OCI-LY3 (cell line): Measurements from ENCODE around the gene CACNA2D2.

Experiments
- H2AFZ ChIP-seq: fragments of 200-600, 300-600 bp; shearing (Covaris generic); 2 replicates; pipeline ENCODE4 v1.6.0; 2014; ENCODE audit warnings: antibody characterized with exemption, low read depth, low read length
- H3K27ac ChIP-seq: fragments of 200-600, 300-600 bp; sonication (generic); 2 replicates; pipeline ENCODE4 v1.5.1; 2014; ENCODE audit warnings: mild to moderate bottlenecking, low read length, moderate library complexity, mixed read lengths
- H3K27me3 ChIP-seq: fragments of 200-600, 300-600 bp; sonication (generic); 2 replicates; pipeline ENCODE4 v1.6.1; 2014; ENCODE audit warnings: low read depth, low read length, mixed read lengths
- H3K36me3 ChIP-seq: fragments of 200-600, 300-600 bp; sonication (generic); replicated peaks from 2 replicates; pipeline ENCODE3; 2014; ENCODE audit warnings: low read depth, low read length, mixed read lengths
- H3K4me1 ChIP-seq: fragments of 300-600, 200-600 bp; sonication (generic); 2 replicates; pipeline ENCODE4 v1.6.1; 2014; ENCODE audit warnings: low read length, mixed read lengths
- H3K4me2 ChIP-seq: fragments of 200-600, 300-600 bp; sonication (generic); 2 replicates; pipeline ENCODE4 v1.6.1; 2014; ENCODE audit warnings: low read length, mixed read lengths
- H3K4me3 ChIP-seq: fragments of 300-600, 200-600 bp; sonication (generic); 2 replicates; pipeline ENCODE4 v1.5.1; 2014; ENCODE audit warnings: antibody characterized with exemption, mild to moderate bottlenecking, low read length, moderate library complexity
- H3K79me2 ChIP-seq: fragments of 300-600, 200-600 bp; shearing (Covaris generic); 2 replicates; pipeline ENCODE4 v1.6.1; 2014; ENCODE audit warnings: mild to moderate bottlenecking, low read length, mixed read lengths
- H3K9ac ChIP-seq: fragments of 300-600, 200-600 bp; shearing (Covaris generic); 2 replicates; pipeline ENCODE4 v1.6.0; 2014; ENCODE audit warnings: mild to moderate bottlenecking, low read length, moderate library complexity
- H3K9me3 ChIP-seq: fragments of 200-600, 300-600 bp; shearing (Covaris generic); 2 replicates; pipeline ENCODE4 v1.6.1; 2014; ENCODE audit warnings: low read length, mixed read lengths; ENCODE audit not compliant: insufficient read depth
- H4K20me1 ChIP-seq: fragments of 200-600, 300-600 bp; sonication (generic); 2 replicates; pipeline ENCODE4 v1.6.1; 2016; ENCODE audit warnings: low read length, mixed read lengths; ENCODE audit not compliant: insufficient read depth
- CTCF ChIP-seq: fragments of 200-600, 300-600 bp; sonication (generic); IDR thresholded peaks from 2 replicates; pipeline ENCODE4 v1.5.1; 2014; ENCODE audit warnings: antibody characterized with exemption, low read length, low read depth
- EZH2phosphoT487 ChIP-seq: fragments of 200-600 bp; shearing (Covaris generic); IDR thresholded peaks from 2 replicates; pipeline ENCODE4 v1.6.1; 2018; ENCODE audit warnings: antibody characterized with exemption, mixed run types, low read depth

CACNA2D2 gene

GRCh38 chr3:50551054-50551659 is 47.7 kb upstream of the CACNA2D2 start:
- Histone ChIP-seq H3K4me2 (no peak overlapping the region), H4K20me1 (no peaks in the 10 kb centered on the region), H2AFZ (no peak overlapping the region), H3K36me3 (no peaks in the 10 kb centered on the region), H3K4me1 (peaks cover 8% of the 10 kb centered on the region), H3K27me3 (peaks cover 4% of the 10 kb centered on the region; the same call in 1 of the 2 replicates), H3K9ac (no peak overlapping the region), H3K4me3 (no peak overlapping the region), H3K9me3 (no peaks in the 10 kb centered on the region), H3K27ac (no peak overlapping the region), H3K79me2 (no peaks in the 10 kb centered on the region)
- TF ChIP-seq CTCF (no peak), EZH2phosphoT487 (no peak)

GRCh38 chr3:50550079-50550736 is 46.8 kb upstream of the CACNA2D2 start:
- Histone ChIP-seq H3K4me1 (peaks cover 8% of the 10 kb centered on the region), H3K79me2 (no peaks in the 10 kb centered on the region), H3K4me3 (no peak overlapping the region), H3K4me2 (no peak overlapping the region), H3K9ac (no peak overlapping the region), H3K27ac (no peak overlapping the region), H3K36me3 (no peaks in the 10 kb centered on the region), H2AFZ (no peak overlapping the region), H4K20me1 (no peaks in the 10 kb centered on the region), H3K27me3 (peaks cover 7% of the 10 kb centered on the region; the same call in 1 of the 2 replicates), H3K9me3 (no peaks in the 10 kb centered on the region)
- TF ChIP-seq EZH2phosphoT487 = no peak
- peak; percentile 72 for TF ChIP-seq CTCF

GRCh38 chr3:50549226-50549625 is 45.8 kb upstream of the CACNA2D2 start:
- peaks cover 8% of the 10 kb centered on the region for H3K4me1 ChIP-seq
- H3K79me2 ChIP-seq = no peaks in the 10 kb centered on the region
- H2AFZ ChIP-seq = no peak overlapping the region
- H3K9ac ChIP-seq = no peak overlapping the region
- TF ChIP-seq EZH2phosphoT487 (no peak), CTCF (no peak)
- peaks cover 11% of the 10 kb centered on the region; the same call in 1 of the 2 replicates for H3K27me3 ChIP-seq
- no peak overlapping the region for H3K4me2 ChIP-seq
- H3K4me3 ChIP-seq = no peak overlapping the region
- no peaks in the 10 kb centered on the region for H4K20me1 ChIP-seq
- no peak overlapping the region for H3K27ac ChIP-seq
- no peaks in the 10 kb centered on the region for H3K36me3 ChIP-seq
- H3K9me3 ChIP-seq = no peaks in the 10 kb centered on the region

GRCh38 chr3:50545781-50546180 is 42.3 kb upstream of the CACNA2D2 start:
- H3K27me3 ChIP-seq = 0 out of 2 replicates have a peak, but pooled peaks cover 16% of the 10 kb centered on the region
- H2AFZ ChIP-seq = no peak overlapping the region
- TF ChIP-seq EZH2phosphoT487 (no peak), CTCF (no peak)
- no peak overlapping the region for H3K27ac ChIP-seq
- H3K36me3 ChIP-seq = no peaks in the 10 kb centered on the region
- H3K4me3 ChIP-seq = no peak overlapping the region
- H3K79me2 ChIP-seq = no peaks in the 10 kb centered on the region
- H3K4me1 ChIP-seq = no peaks in the 10 kb centered on the region
- H3K4me2 ChIP-seq = no peak overlapping the region
- no peaks in the 10 kb centered on the region for H4K20me1 ChIP-seq
- H3K9me3 ChIP-seq = no peaks in the 10 kb centered on the region
- H3K9ac ChIP-seq = no peak overlapping the region
